Measurements from ENCODE around the gene FBXW4.

- no peak for TF ChIP-seq CTCF (conservative IDR thresholded peaks at IDR 0.05)
- no peak for TF ChIP-seq EZH2 (IDR thresholded peaks at IDR 0.05; ENCODE audit: low read depth)
Measured at GRCh38 chr10:101566333-101567164, 128.4 kb downstream of the FBXW4 start.
